ENCODE measurements around the gene SLC5A9. TPM values are rescaled to one million over a fixed set of nuclear protein-coding genes. Genes with fewer than 3 reads are reported as not detected.

Gene SLC5A9
- total and polyA plus RNA-seq, 2 of the 4 experiments (the other 2 are of a cell fraction): not detected

GRCh38 chr1:48230236-48230635 is 7.7 kb downstream of the SLC5A9 start:
- ChIA-PET CTCF (no interaction called here), POLR2A (ENCODE audit: unreplicated experiment) (no interaction called here)
- Histone ChIP-seq H3K9ac (ENCODE audit: low read depth, low read length) (no peak overlapping the region), H2BK20ac (ENCODE audit: low read depth, low read length) (no peak overlapping the region), H4K20me1 (ENCODE audit: insufficient read depth, low read length) (no peaks in the 10 kb centered on the region), H4K91ac (ENCODE audit: insufficient read depth, low read depth, low read length) (no peak overlapping the region), H2AFZ (replicated peaks; ENCODE audit: low read length, poor library complexity) (no peak overlapping the region), H3K9me1 (ENCODE audit: insufficient read depth, low read length) (no peaks in the 10 kb centered on the region), H4K8ac (ENCODE audit: low read depth in 2 of 2, low read length in 2 of 2) (no peak overlapping the region), H3K4ac (ENCODE audit: low read depth, low read length) (no peak overlapping the region), H3K36me3 (ENCODE audit: control insufficient read depth, insufficient read depth, low read length) (no peaks in the 10 kb centered on the region), H2BK5ac (ENCODE audit: low read depth, low read length, poor library complexity, severe bottlenecking) (no peak overlapping the region), H3K27ac (ENCODE audit: insufficient read depth, low read length) (no peak overlapping the region), H3K4me2 (ENCODE audit: low read depth, low read length) (no peak overlapping the region), H2BK120ac (ENCODE audit: low read depth, low read length) (no peak overlapping the region), H2AK9ac (replicated peaks; ENCODE audit: low read depth, low read length, poor library complexity) (no peak overlapping the region), H3K4me1 (ENCODE audit: control insufficient read depth, insufficient read depth, low read length) (no peaks in the 10 kb centered on the region), H3K4me3 (ENCODE audit: insufficient read depth, low read depth, low read length) (no peak overlapping the region), H3K9me3 (ENCODE audit: control insufficient read depth, insufficient read depth, low read length) (no peaks in the 10 kb centered on the region; the same call in 1 of the 2 replicates), H4K5ac (ENCODE audit: low read depth, low read length) (no peak overlapping the region), H3K14ac (replicated peaks; ENCODE audit: low read depth, low read length) (no peak overlapping the region), H2AK5ac (ENCODE audit: low read depth, low read length) (no peak overlapping the region), H3K79me1 (ENCODE audit: low read depth in 1 of 2, low read length in 2 of 2) (no peaks in the 10 kb centered on the region), H2BK15ac (ENCODE audit: low read depth, low read length) (no peak overlapping the region), H3K27me3 (ENCODE audit: control insufficient read depth, insufficient read depth, low read length) (no peaks in the 10 kb centered on the region; the same call in 1 of the 2 replicates), H3K18ac (ENCODE audit: low read depth, low read length) (no peak overlapping the region), H3K23ac (ENCODE audit: low read depth, low read length) (no peak overlapping the region), H3K56ac (ENCODE audit: extremely low read depth, insufficient read depth, low read length) (no peak overlapping the region)
- no CpG with 5 or more reads among the region's 4 CpGs for WGBS, 2 experiments (ENCODE audit: extremely low coverage in 2 of 2, insufficient read length in 1 of 2)
- DNase-seq (no peak), ATAC-seq (ENCODE audit: low read depth) (no peak)
- intact Hi-C loops (cut with micrococcal nuclease) (no loop called here), in situ Hi-C loops (cut with MboI; ENCODE audit: low sequenced_read_pairs) (no loop called here), dilution Hi-C loops (cut with HindIII; ENCODE audit: low sequenced_read_pairs, unreplicated experiment) (no loop called here)
- TF ChIP-seq RCOR1 (IDR thresholded peaks at IDR 0.05; ENCODE audit: insufficient replicate concordance, low read length): no peak
- TF ChIP-seq MAZ (IDR thresholded peaks at IDR 0.05; ENCODE audit: borderline replicate concordance, low read depth, low read length): no peak
- no peak for TF ChIP-seq BHLHE40 (IDR thresholded peaks at IDR 0.05; ENCODE audit: low read depth, low read length)
- no peak for TF ChIP-seq ELK1 (IDR thresholded peaks at IDR 0.05; ENCODE audit: borderline replicate concordance, low read depth, low read length)
- no peak for TF ChIP-seq RAD21 (IDR thresholded peaks at IDR 0.05; ENCODE audit: low read length)
- no peak for TF ChIP-seq MAFK (IDR thresholded peaks at IDR 0.05; ENCODE audit: low read depth, low read length)
- TF ChIP-seq NFE2L2 (IDR thresholded peaks at IDR 0.05; ENCODE audit: low read depth, low read length): no peak
- TF ChIP-seq CTCF (conservative IDR thresholded peaks at IDR 0.05; ENCODE audit: low read depth, low read length): no peak
- no peak for TF ChIP-seq USF2 (IDR thresholded peaks at IDR 0.05; ENCODE audit: low read depth, low read length)
- no peak for TF ChIP-seq CEBPB (IDR thresholded peaks at IDR 0.05; ENCODE audit: low read depth, low read length)
- no peak for TF ChIP-seq FOS (IDR thresholded peaks at IDR 0.05; ENCODE audit: low read depth, low read length)
- TF ChIP-seq RFX5 (IDR thresholded peaks at IDR 0.05; ENCODE audit: low read depth, low read length): no peak
- TF ChIP-seq MXI1 (IDR thresholded peaks at IDR 0.05; ENCODE audit: borderline replicate concordance, low read depth, low read length): no peak
- no TSS peak for BruUV-seq (replicated peaks)
